ENCODE data around the gene GREM2. TPM values are rescaled to one million over a fixed set of nuclear protein-coding genes. Genes with fewer than 3 reads are reported as not detected.
A peak's percentile ranks its signal among the peaks of the same experiment; 100 is the strongest.

GREM2 gene
- polyA plus RNA-seq, 2 of the 4 experiments (the other 2 are of a cell fraction) = 0.13 to 0.59 TPM

DNA sequence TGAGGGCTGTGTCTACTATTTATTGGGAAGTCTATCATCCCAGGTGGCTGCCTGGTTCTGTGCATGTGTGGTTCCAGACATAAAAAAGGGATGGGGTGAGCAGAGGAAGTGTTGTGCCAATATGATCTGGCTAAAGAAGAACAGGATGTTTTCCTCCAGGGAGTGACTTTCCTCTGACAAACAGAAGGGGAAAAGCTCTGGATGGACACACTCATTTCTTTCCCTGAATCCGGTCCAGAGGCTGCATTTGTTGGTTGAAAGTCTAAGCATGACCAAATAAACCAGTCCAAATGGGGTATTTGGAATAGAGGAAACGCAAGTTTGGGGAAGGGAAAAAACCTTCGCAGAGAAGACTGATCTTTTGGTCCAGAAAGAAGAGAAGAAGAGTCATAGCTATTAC, 12.7 kb downstream of the GREM2 start:
- POLR2A ChIA-PET = no interaction called here

DNA sequence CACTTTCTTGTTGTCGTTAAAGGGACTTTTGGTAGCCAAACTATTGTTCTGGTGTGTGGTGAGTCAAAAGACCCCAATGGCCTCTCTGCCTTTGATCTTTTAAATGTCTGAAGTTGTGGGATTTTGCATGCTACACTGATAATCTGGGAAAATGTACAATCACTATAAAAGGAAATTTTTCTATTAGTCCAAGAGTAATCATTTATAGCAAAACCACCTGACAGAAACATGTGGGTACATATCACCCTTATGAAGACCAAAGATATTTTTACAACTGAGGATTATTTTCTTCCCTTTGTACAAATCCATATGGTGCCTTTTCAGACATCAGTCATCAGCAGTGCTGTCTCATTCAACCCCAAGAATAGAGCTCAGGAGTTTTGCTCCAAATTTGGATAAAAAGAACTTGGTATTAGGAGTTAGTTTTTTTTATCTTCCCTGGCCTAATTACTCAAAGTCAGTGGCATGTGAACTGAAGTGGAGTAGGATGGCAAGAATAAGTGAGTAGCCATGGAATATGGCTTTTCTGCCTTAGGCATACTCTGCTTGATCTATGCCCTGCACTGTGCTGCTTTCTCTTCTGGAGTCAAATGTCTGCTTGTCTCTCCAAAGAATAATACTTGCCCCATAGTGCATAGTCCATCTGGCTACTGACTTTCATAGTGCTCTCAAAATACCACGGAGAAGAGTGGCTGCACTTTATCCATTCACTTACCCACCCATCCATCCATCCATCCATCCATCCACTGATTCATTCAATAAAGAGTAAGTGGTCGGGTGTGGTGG, 13.5 kb downstream of the GREM2 start:
- DNase-seq (ENCODE audit: low read depth in 1 of 2, low spot score in 1 of 2) (no peak), FAIRE-seq (no peak), ATAC-seq (no peak)
- ChIA-PET POLR2A (interaction anchor here (0.6 kb wide), 1 partner anchor 56 kb away, joined by 4 read pairs; no protein-coding TSS in a partner anchor), CTCF (interaction anchor here (0.7 to 3.6 kb wide), 4 partner anchors 9 to 409 kb away, joined by 3 to 17 read pairs (median 3); no protein-coding TSS in a partner anchor)
- Histone ChIP-seq H3K4me1 (peaks cover 16% of the 10 kb centered on the region), H3K4me2 (no peak overlapping the region), H3K4me3 (no peak overlapping the region), H3K27ac (peak overlapping the region in 1 of 2 experiments; percentile 73; a peak in 2 of 6 replicates), H3K9me3 (no peaks in the 10 kb centered on the region)
- 85% methylated on average over 3 of the region's 3 CpGs for WGBS (ENCODE audit: missing lambda C conversion rate)
- TF ChIP-seq CBX8 (IDR thresholded peaks at IDR 0.05) (no peak), HOXB13 (CRISPR knock-in tag; IDR thresholded peaks at IDR 0.05; ENCODE audit: low read depth) (no peak), CEBPB (IDR thresholded peaks at IDR 0.05) (no peak), KDM5A (IDR thresholded peaks at IDR 0.05) (no peak), HEYL (CRISPR knock-in tag; IDR thresholded peaks at IDR 0.05) (no peak), CHD2 (IDR thresholded peaks at IDR 0.05; ENCODE audit: low read length, partially characterized antibody) (no peak), BHLHE40 (IDR thresholded peaks at IDR 0.05; ENCODE audit: low read depth, low read length) (no peak), ZSCAN20 (CRISPR knock-in tag; IDR thresholded peaks at IDR 0.05) (no peak), NFE2L2 (conservative IDR thresholded peaks at IDR 0.05; ENCODE audit: low read length) (no peak), NPAS2 (CRISPR knock-in tag; IDR thresholded peaks at IDR 0.05; ENCODE audit: borderline replicate concordance) (no peak), MYC (IDR thresholded peaks at IDR 0.05; ENCODE audit: borderline replicate concordance, low read length) (no peak)
- TF ChIP-seq, protein P1, sequence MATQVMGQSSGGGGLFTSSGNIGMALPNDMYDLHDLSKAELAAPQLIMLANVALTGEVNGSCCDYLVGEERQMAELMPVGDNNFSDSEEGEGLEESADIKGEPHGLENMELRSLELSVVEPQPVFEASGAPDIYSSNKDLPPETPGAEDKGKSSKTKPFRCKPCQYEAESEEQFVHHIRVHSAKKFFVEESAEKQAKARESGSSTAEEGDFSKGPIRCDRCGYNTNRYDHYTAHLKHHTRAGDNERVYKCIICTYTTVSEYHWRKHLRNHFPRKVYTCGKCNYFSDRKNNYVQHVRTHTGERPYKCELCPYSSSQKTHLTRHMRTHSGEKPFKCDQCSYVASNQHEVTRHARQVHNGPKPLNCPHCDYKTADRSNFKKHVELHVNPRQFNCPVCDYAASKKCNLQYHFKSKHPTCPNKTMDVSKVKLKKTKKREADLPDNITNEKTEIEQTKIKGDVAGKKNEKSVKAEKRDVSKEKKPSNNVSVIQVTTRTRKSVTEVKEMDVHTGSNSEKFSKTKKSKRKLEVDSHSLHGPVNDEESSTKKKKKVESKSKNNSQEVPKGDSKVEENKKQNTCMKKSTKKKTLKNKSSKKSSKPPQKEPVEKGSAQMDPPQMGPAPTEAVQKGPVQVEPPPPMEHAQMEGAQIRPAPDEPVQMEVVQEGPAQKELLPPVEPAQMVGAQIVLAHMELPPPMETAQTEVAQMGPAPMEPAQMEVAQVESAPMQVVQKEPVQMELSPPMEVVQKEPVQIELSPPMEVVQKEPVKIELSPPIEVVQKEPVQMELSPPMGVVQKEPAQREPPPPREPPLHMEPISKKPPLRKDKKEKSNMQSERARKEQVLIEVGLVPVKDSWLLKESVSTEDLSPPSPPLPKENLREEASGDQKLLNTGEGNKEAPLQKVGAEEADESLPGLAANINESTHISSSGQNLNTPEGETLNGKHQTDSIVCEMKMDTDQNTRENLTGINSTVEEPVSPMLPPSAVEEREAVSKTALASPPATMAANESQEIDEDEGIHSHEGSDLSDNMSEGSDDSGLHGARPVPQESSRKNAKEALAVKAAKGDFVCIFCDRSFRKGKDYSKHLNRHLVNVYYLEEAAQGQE (IDR thresholded peaks at IDR 0.05) = no peak
- TF ChIP-seq, protein P2, sequence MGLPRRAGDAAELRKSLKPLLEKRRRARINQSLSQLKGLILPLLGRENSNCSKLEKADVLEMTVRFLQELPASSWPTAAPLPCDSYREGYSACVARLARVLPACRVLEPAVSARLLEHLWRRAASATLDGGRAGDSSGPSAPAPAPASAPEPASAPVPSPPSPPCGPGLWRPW (IDR thresholded peaks at IDR 0.05) = no peak
- TF ChIP-seq, protein P3, sequence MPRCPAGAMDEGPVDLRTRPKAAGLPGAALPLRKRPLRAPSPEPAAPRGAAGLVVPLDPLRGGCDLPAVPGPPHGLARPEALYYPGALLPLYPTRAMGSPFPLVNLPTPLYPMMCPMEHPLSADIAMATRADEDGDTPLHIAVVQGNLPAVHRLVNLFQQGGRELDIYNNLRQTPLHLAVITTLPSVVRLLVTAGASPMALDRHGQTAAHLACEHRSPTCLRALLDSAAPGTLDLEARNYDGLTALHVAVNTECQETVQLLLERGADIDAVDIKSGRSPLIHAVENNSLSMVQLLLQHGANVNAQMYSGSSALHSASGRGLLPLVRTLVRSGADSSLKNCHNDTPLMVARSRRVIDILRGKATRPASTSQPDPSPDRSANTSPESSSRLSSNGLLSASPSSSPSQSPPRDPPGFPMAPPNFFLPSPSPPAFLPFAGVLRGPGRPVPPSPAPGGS (IDR thresholded peaks at IDR 0.05) = no peak
- TF ChIP-seq, protein P4, sequence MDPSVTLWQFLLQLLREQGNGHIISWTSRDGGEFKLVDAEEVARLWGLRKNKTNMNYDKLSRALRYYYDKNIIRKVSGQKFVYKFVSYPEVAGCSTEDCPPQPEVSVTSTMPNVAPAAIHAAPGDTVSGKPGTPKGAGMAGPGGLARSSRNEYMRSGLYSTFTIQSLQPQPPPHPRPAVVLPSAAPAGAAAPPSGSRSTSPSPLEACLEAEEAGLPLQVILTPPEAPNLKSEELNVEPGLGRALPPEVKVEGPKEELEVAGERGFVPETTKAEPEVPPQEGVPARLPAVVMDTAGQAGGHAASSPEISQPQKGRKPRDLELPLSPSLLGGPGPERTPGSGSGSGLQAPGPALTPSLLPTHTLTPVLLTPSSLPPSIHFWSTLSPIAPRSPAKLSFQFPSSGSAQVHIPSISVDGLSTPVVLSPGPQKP (IDR thresholded peaks at IDR 0.05; ENCODE audit: low read depth, low read length) = no peak

More for the DNA sequence above, 12.7 kb downstream of the GREM2 start:
- Histone ChIP-seq H3K4me1 (peaks cover 16% of the 10 kb centered on the region), H3K4me2 (no peak overlapping the region), H3K27ac (no peak overlapping the region), H3K4me3 (no peak overlapping the region), H3K9me3 (no peaks in the 10 kb centered on the region)
- CTCF ChIA-PET = interaction anchor here (0.6 to 3.6 kb wide), 7 partner anchors 9 to 408 kb away, joined by 3 to 17 read pairs (median 3); no protein-coding TSS in a partner anchor
- TF ChIP-seq ZNF302 (CRISPR knock-in tag; IDR thresholded peaks at IDR 0.05) = no peak
- TF ChIP-seq PHF8 (IDR thresholded peaks at IDR 0.05; ENCODE audit: borderline replicate concordance, low read depth) = no peak
- TF ChIP-seq SMC3 (IDR thresholded peaks at IDR 0.05) = no peak
- no peak for TF ChIP-seq HOXB13 (CRISPR knock-in tag; IDR thresholded peaks at IDR 0.05; ENCODE audit: low read depth)
- TF ChIP-seq NFE2L2 (conservative IDR thresholded peaks at IDR 0.05; ENCODE audit: low read length) = no peak
- TF ChIP-seq RNF2 (IDR thresholded peaks at IDR 0.05; ENCODE audit: borderline replicate concordance, low read depth) = no peak
- TF ChIP-seq SREBF2 (IDR thresholded peaks at IDR 0.05) = no peak
- DNase-seq (ENCODE audit: low read depth in 1 of 2, low spot score in 1 of 2) (no peak), ATAC-seq (no peak), FAIRE-seq (no peak)
- 85% methylated on average over 3 of the region's 3 CpGs for WGBS (ENCODE audit: missing lambda C conversion rate)

Measured in A549 (cell line).